Skin of body (tissue), 2 donors: Measurements from ENCODE around the gene SPPL2B. TPM values are rescaled to one million over a fixed set of nuclear protein-coding genes. Genes with fewer than 3 reads are reported as not detected.

Experiments used
- DNase-seq: peaks from one replicate; lab custom pipeline; 2025; lab: John Stamatoyannopoulos, UW
- total RNA-seq: library from RNA; depleted of rRNA; stranded (reverse); fragments of >200 nt; gene quantifications from one replicate; pipeline ENCODE4 v1.2.3, GENCODE V29; 2014

Gene SPPL2B
- total RNA-seq, 1 donor from 2014 or later: 23.6 TPM

DNA sequence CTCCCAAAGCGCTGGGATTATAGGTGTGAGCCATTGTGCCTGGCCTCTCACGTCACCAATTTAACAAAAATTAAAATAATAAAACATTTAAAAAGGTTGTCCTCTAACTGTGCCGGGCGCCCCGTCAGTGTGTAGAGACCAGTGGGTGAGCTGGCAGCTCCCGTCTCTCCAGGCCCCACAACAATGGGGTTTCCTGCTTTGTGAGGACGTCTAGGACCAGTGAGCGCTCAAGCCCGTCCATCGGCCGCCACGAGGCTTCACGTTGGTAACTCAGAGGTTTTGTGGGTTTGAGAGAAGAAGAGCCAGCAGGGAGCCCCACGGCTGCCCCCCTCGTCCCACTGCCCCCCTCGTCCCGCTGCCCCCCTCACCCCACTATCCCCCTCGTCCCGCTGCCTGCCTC lies 4.8 kb upstream of the SPPL2B start:
- DNase-seq: no peak

DNA sequence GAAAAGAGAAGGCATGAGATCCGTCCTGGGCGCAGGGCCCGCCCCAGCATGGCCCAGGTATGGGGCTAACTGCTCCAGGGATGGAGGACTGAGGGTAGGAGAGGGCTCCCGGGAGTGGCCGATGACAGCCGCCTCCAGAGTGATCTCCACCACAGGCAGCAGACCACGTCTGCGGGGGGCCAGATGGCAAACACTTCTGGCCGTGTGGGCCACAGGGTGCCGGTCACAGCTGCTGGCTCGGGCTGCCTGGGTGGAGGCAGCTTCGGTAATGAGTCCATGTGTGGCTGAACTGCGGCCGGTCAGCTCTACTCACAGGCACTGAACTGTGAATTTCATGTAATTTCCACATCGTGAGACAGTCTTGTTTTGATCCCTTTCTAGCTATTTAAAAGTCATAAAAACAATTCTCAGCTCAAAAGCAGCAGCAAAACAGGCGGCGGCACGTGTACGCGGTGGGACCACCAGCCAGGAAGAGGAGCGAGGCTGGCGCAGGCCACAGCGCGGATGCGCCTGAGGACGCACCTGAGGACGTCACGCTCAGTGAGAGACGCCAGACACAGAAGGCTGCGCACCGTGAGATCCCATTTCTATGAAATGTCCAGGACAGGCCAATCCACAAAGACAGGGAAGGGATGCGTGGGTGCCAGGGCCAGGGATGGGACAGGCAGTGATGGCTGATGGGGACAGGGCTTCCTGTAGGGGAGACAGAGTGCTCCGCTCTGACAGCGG lies 4.1 kb upstream of the SPPL2B start:
- no peak for DNase-seq

DNA sequence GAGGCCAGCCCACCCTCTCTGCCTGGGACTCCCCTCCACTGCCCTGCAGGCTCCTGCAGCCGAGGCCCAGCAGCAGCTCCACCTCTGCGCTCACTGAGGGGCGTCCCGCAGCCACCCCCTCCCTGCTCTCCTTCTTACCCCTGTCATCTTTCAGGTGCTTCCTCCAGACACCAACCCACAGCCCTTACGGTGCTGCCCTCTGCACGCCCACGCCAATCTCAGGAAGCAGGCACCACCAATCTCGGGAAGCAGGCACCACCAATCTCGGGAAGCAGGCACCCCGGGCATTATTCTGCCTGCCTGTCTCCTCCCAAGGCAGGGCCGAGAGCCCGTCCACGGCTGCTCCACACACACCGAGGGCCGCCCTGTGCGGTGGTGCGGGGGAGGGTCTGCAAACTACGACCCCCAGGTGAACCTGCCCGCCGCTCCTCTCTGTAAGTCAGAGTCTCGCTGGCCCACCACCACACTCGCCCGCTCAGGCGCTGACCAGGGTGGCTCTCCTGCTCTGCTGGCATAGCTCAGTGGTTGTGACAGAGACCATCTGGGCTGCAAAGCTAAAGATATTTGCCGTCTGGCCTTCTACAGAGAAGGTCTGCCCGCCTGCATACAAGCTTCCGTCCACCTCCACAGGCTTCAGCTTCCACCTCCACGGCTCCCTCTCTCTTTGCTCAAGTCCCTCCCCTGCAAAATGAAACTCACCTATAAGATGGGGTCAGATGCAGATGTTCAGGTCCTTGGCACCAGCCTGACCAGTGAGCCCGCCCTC lies 3.0 kb upstream of the SPPL2B start:
- DNase-seq: no peak

DNA sequence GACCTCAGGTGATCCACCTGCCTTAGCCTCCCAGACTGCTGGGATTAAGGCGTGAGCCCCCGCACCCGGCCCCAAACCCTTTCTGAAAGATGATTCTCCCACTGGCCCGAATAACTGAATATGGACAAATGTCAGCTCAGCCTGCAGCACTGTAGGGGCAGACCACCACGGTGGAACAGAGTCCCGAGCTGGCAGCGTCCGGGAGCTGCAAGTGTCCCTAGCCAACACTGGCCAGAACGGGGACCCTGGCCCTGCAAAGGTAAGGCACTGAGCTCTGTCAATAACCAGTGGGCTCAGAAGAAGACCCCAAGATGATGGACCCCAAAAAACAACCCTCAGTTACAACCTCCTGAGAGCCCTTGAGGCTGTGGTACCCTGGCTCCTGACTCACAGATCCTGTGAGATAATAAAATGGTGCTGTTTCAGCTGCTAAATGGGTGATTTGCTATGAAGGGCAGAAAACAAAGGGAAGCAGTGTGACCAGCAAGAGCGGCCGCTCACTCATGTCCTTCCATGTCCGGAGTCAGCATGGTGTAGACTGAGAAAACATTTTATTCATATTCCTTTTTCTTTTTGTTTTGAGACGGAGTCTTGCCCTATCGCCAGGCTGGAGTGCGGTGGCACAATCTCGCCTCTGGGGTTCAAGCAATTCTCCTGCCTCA lies 1.7 kb upstream of the SPPL2B start:
- DNase-seq: no peak

DNA sequence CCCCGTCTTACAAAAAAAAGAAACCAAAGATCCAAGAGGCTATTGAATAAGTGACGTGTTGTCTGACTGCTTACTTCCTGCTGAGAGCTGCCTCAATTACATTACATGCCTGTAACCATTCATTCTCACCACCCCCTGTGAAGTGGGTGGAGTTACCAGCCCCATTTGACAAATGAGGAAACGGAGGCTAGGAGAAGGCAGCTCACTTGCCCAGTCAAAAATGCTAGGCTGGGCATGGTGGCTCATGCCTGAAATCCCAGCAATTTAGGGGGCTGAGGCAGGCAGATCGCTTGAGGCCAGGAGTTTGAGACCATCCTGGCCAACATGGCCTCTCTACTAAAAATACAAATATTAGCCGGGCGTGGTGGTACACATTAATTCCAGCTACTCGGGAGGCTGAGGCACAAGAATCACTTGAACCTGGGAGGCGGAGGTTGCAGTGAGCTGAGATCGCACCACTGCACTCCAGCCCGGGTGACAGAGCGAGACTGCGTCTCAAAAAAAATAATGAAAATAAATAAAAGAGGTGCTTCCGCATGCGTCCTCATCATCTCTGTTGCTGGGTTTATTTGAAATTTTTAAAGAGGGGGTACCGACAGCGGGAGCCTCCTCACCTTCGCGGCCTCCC lies 597 bp upstream of the SPPL2B start:
- DNase-seq: peak; percentile 34

DNA sequence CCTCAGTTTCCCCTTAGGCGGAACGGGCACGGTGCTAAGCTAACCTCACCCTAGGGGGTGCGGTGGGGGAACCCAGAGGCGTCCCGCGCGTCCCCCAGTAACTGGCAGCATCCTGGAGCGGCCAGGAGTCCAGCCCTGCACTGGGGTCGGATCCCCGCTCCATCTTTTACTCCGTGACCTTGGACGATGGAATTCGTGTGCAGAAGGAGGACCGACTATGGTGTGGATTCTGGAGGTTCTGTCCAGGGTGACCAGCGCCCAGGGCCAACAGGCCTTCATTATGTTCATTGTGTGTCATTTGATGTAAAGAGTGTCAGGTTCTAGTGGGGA lies 630 bp downstream of the SPPL2B start:
- no peak for DNase-seq

DNA sequence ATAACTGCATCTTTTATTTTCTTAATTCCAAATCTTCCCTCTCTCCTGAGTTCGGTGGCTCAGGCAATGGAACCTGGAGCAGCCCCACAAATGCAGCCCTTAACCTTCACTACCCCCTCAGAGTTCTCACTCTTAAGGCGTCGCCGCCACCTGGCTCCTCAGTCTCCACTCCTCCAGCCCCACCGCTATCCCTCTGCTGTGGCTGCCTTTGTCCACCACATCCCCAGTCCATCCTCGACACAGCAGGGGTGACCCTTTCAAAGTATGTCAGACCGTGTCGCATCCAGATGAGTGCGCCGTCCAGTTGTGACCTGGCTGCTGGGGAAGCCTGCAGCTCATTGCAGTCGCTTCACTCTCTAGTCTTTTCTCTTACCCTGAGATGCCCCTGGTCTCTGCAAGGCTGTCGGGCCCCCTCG lies 1.0 kb downstream of the SPPL2B start:
- no peak for DNase-seq

DNA sequence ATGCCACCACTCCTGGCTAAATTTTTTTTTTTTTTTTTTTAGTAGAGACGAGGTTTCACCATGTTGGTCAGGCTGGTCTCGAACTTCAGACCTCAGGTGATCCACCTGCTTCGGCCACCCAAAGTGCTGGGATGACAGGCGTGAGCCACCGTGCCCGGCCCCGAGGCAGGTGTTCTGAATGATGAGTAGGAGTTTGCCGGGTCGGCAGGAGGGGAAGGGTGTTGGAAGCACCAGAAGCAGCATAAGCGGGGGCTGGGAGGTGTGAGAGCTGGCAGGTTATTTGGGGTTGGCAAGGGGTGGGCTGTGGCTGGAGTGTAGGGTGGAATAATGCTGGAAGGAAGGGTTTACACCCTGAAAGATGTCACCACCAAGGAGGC lies 1.8 kb downstream of the SPPL2B start:
- no peak for DNase-seq

DNA sequence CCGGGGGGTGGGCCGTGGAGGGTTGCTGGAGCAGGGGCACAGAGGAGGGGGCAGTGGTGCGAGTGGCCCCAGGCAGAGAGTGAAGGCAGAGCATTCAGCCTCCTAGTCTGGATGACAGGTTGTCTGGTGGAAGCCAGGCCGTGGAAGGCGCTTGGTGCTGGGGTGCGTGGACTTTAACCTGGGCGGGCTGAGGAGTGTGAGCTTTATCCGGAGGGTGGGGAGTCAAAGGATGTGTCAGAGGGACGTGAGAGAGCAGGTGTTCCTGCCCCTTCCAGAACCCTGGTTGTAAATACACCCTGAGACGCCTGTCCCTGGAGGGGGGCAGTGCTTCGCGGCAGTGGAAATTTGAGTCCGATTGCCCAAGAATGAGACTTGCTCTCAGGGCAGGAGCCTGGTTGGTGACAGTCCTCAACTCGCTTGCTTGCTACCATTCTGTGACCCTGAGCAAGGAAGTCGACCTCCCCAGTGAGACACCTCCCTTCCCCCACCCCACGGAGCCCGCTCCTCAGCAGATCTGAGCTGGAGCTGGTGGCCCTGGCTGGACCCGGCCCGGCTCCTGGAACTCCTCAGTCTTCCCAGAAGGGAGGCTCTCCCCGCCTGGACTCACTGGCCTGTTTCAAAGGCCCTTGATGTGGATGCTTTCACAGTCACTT lies 2.3 kb downstream of the SPPL2B start:
- no peak for DNase-seq

DNA sequence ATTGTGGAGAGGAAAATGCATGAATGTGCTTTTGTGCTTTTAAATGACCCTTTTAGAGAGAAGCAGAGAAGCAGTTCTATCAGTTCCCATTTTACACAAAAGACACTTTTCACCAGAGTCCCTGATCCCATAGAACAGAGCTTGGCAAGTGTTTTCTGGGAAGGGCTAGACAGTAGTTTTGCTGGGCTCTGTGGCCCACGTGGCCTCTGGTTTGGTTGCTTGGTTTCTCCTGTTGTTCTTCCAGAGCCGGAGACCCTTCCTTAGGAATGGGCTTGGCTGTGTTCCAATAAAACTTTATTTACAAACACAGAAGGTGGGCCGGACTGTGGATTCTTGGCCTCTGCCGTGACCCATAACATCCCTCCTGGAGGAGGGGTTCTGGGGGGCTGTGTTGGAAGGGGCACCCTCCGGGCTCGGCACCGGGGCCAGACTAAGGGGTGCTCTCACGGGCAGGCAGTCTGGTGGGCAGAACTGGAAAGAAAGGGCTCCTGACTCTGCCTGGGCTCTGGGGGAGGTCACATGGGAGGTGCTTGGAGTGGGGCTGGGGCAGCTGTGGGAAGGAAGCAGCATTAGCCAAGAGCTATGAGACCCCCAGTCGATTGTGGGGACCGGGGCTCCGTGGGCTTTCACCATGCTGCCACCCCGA lies 3.2 kb downstream of the SPPL2B start:
- no peak for DNase-seq

DNA sequence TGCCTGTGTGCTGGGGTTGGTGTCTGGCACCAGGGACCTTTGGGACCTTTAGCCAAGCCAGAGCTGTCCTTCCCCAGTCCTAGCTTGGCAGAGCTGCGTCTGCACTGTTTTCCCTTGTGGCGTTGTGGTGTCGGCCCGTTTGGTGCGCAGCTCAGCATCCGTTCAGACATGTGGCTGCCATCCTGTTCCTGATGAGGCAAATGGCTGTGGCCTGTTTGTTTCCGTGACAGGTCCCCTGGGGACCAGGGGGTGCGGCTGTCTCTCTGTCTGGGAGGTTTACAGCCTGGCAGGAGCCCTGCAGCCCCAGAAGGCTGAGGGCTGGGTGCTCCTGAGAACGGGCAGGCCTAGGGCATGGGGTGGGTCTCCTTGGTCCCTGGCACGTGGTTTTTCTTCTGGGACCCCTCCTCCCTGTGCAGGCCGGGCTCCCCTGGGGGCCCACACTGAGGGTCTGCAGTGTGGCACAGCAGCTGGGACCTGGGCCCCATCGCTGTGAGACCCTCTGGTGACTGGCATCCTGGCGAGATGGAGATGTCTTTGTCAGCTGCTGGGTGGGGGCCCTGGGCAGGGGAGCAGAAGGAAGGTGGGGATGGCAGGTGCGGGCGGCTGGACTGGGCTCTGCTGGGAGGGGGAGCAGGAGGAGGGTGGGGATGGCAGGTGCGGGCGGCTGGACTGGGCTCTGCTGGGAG lies 4.0 kb downstream of the SPPL2B start:
- DNase-seq: peak; percentile 76

DNA sequence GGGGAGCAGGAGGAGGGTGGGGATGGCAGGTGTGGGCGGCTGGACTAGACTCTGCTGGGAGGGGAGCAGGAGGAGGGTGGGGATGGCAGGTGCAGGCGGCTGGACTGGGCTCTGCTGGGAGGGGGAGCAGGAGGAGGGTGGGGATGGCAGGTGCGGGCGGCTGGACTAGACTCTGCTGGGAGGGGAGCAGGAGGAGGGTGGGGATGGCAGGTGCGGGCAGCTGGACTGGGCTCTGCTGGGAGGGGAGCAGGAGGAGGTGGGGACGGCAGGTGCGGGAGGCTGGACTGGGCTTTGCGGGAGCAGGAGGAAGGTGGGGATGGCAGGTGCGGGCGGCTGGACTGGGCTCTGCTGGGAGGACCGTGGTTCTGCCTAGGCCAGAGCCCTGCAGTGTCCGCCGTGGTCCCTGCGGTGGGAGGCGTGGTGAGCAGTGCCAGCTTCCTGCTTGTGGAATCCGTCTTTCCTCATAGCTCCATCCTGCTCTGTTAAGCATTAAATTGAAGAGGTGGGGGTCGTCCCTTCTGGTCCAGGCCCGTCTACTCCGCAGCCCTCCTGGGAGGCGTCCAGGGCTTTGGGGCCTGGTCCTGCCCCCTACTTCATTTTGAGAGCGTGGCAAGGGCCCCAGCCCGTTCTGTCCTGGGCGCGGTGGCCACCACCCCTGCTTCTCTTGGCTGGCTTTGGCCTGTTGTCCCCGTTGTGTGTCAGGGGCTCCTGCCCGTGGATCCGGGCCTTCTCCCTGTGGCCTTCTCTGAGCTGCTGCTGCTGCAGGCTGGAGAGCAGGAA lies 4.7 kb downstream of the SPPL2B start:
- no peak for DNase-seq

DNA sequence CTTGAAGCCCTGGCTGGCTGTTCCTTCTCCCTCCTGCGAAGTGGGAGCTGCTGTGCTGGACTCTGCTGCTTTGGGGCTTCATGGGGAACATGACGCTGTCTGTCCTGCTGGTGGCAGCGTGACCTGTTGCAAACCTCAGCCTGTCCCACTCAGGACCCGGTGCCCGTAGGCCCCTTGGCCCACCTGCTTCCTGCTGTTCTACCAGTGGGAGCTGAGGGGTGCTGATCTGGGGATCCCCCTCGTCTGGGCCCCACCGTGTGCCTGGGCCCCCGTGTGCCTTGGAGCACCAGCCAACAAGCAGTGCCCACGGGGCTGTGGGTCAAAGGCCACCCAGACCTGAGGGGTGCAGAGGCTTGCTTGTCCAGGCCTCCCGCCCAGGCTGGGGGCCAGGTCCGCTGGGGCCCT lies 5.3 kb downstream of the SPPL2B start:
- DNase-seq: no peak

DNA sequence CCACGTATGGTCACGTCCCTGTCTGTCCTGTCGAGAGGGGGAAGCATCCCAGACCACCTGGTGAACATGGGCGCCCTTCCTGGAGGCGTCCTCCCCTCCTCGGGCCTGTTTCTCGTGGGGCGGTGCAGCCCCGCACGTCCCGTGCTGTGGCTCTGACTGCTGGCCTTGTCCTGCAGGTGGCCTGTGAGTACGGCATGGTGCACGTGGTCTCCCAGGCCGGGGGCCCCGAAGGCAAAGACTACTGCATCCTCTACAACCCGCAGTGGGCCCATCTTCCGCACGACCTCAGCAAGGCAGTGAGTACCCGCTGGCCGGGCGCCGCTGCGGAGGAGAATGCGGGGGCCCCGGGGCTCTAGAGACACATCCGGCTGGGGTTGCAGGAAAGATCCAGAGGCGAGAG lies 5.9 kb downstream of the SPPL2B start:
- no peak for DNase-seq

DNA sequence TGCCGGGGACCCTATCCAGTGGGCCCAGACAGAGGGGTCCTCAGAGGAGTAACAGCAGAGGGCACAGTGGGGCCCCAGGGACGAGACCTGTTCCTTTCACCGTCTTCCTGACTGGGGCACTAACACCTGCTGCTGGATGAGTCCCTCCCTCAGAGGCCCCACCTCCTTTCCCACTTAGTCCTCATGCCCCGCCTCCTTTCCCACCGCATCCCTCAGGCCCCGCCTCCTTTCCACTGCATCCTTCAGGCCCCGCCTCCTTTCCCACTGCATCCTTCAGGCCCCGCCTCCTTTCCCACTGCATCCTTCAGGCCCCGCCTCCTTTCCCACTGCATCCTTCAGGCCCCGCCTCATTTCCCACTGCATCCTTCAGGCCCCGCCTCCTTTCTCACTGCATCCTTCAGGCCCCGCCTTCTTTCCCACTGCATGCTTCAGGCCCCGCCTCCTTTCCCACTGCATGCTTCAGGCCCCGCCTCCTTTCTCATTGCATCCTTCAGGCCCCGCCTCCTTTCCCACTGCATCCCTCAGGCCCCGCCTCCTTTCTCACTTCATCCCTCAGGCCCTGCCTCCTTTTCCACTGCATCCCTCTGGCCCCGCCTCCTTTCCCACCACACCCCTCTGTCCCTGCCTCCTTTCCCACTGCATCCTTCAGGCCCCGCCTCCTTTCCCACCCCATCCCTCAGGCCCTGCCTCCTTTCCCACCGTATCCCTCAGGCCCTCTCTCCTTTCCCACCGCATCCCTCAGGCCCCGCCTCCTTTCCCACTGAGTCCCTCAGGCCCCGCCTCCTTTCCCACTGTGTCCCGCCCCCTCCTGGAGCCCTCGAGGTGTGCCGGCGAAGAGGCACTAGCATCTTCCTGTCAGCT lies 6.7 kb downstream of the SPPL2B start:
- DNase-seq: no peak

DNA sequence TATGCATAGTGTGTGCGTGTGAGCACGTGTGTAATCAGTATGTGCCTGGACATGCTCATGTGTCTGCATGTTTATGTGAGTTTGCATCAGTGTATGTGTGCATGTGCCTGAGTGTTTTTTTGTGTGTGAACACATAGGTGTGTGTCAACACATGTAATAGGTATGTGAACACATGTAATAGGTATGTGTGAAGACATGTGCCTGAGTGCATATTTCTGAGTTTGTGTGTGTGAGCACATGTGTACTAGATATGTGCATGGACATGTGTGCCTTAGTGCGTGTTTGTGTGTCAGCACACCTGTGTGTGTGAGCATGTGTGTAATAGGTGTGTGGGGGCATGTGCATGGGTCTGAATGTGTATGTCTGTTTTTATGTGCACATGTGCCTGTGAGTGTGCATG lies 7.4 kb downstream of the SPPL2B start:
- DNase-seq: no peak

DNA sequence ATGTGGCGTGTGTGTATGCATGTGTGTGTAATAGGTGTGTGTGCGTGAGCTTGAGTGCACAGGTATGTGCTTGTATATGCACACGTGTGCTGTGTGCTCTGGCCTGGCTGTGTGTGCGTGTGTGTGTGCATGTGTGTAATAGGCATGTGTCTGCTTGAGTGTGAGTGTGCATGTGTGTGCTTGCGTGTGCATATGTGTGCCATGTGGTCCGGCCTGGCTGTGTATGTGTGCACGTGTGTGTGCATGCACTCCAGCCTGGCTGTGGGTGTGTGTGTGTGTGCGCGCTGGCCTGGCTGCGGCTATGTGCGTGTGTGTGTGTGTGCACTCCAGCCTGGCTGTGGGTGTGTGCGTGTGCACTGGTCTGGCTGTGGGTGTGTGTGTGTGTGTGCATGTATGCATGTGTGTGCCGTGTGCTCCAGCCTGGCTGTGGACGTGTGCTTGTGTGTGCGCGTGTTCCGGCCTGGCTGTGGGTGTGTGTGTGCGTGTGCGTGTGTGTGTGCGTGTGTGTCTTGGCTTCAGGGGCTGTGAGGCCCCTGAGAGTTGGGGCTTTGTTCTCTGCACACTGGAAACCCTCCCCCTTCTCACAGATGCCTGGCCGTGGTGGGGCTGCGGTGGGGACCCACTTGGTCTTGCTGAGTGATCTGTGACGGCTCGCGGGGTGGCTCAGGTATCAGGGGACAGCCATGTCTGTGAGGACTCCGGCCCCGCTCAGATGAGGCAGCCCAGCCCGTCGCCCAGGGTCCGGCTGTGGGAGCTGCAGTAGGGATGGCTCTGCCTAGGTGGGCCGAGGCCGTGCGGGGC lies 8.2 kb downstream of the SPPL2B start:
- no peak for DNase-seq

DNA sequence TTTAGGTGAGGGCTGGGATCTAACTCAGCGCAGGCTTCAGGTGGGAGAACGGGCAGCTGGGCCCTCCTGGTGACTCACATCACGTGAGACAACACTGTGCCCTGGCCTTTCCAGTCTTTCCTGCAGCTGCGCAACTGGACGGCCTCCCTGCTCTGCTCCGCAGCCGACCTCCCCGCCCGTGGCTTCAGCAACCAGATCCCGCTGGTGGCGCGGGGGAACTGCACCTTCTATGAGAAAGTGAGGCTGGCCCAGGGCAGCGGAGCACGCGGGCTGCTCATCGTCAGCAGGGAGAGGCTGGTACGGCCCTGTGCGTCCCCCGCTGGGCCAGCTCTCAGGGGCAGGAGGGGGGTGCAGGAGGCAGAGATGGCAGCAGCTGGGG lies 8.8 kb downstream of the SPPL2B start:
- no peak for DNase-seq
